Right atrium auricular region (tissue), 2 donors: Measurements from ENCODE around the gene RASGRP3. TPM values are rescaled to one million over a fixed set of nuclear protein-coding genes. Genes with fewer than 3 reads are reported as not detected.

ENCODE experiments used
- DNase-seq: peaks from one replicate; pipeline ENCODE4 v3.0.0-alpha.2; 2019; ENCODE audit warnings: low spot score
- H3K27ac ChIP-seq, 2 donors: fragments of 200-600 bp; sonication (generic); 1 replicate in 1 of 2; 2 replicates in 1 of 2; pipeline ENCODE4 v1.5.1; 2016 to 2019
- H3K27me3 ChIP-seq, 2 donors: fragments of 200-600 bp; sonication (generic); one replicate each; pipeline versions ENCODE4 v1.5.1 to v1.6.0; 2017 to 2019
- H3K36me3 ChIP-seq: fragments of 200-600 bp; sonication (generic); one replicate; pipeline ENCODE4 v1.5.1; 2016
- H3K4me1 ChIP-seq, 2 donors: fragments of 200-600 bp; sonication (generic); one replicate each; pipeline versions ENCODE4 v1.5.1 to v1.6.0; 2017 to 2019
- H3K4me3 ChIP-seq, 2 donors: fragments of 200-600 bp; sonication (generic); 1 replicate in 1 of 2; 2 replicates in 1 of 2; pipeline ENCODE4 v1.5.1; 2017 to 2019; ENCODE audit warnings: mild to moderate bottlenecking in 1 of 2, moderate library complexity in 1 of 2
- H3K9me3 ChIP-seq, 2 donors: fragments of 200-600 bp; sonication (generic); one replicate each; pipeline ENCODE4 v1.5.1; 2019
- CTCF ChIP-seq, 2 donors: fragments of 200-600 bp; sonication (generic); IDR thresholded peaks; one replicate each; pipeline ENCODE4 v1.5.1; 2019; ENCODE audit warnings: antibody characterized with exemption in 2 of 2
- total RNA-seq, 2 donors: library from RNA; depleted of rRNA; stranded (reverse); fragments of >200 nt; gene quantifications; one replicate each; pipeline ENCODE4 v1.1.0, GENCODE V29; 2016

RASGRP3 gene
- total RNA-seq, 2 donors from 2014 or later = 50.0 to 56.3 TPM

- Histone ChIP-seq H3K27me3 (no peaks in the 10 kb centered on the region), H3K27ac (no peak overlapping the region), H3K4me1 (peaks cover 0 to 13% of the 10 kb centered on the region in 2 donors), H3K9me3 (no peaks in the 10 kb centered on the region), H3K4me3 (no peak overlapping the region), H3K36me3 (no peaks in the 10 kb centered on the region)
- DNase-seq = no peak
- TF ChIP-seq CTCF (IDR thresholded peaks at IDR 0.05) = no peak
These were observed 125.9 kb downstream of the RASGRP3 start for GRCh38 chr2:33602201-33602830.

- Histone ChIP-seq H3K9me3 (no peaks in the 10 kb centered on the region), H3K27me3 (no peaks in the 10 kb centered on the region), H3K27ac (no peak overlapping the region), H3K4me1 (peaks cover 0 to 9% of the 10 kb centered on the region in 2 donors), H3K4me3 (no peak overlapping the region), H3K36me3 (no peaks in the 10 kb centered on the region)
- TF ChIP-seq CTCF (IDR thresholded peaks at IDR 0.05) = no peak
- DNase-seq = no peak
These were observed 127.0 kb downstream of the RASGRP3 start for GRCh38 chr2:33603416-33603815.

GRCh38 chr2:33605056-33605455 is 128.6 kb downstream of the RASGRP3 start:
- H3K27ac ChIP-seq = no peak overlapping the region
- no peak overlapping the region for H3K4me3 ChIP-seq
- H3K27me3 ChIP-seq = no peaks in the 10 kb centered on the region
- H3K36me3 ChIP-seq = no peaks in the 10 kb centered on the region
- DNase-seq = no peak
- no peak for TF ChIP-seq CTCF (IDR thresholded peaks at IDR 0.05)
- H3K9me3 ChIP-seq = no peaks in the 10 kb centered on the region
- H3K4me1 ChIP-seq = peaks cover 0 to 7% of the 10 kb centered on the region in 2 donors

- Histone ChIP-seq H3K4me1 (peaks cover 0 to 7% of the 10 kb centered on the region in 2 donors), H3K36me3 (no peaks in the 10 kb centered on the region), H3K27me3 (no peaks in the 10 kb centered on the region), H3K27ac (no peak overlapping the region), H3K9me3 (no peaks in the 10 kb centered on the region), H3K4me3 (no peak overlapping the region)
- no peak for TF ChIP-seq CTCF (IDR thresholded peaks at IDR 0.05)
- no peak for DNase-seq
These were observed 129.7 kb downstream of the RASGRP3 start for GRCh38 chr2:33606100-33606499.

GRCh38 chr2:33606622-33607021 is 130.2 kb downstream of the RASGRP3 start:
- Histone ChIP-seq H3K4me3 (no peak overlapping the region), H3K27me3 (no peaks in the 10 kb centered on the region)

More at GRCh38 chr2:33606622-33607021, 130.2 kb downstream of the RASGRP3 start:
- TF ChIP-seq CTCF (IDR thresholded peaks at IDR 0.05) = no peak
- Histone ChIP-seq H3K4me1 (peaks cover 0 to 7% of the 10 kb centered on the region in 2 donors), H3K36me3 (no peaks in the 10 kb centered on the region), H3K9me3 (no peaks in the 10 kb centered on the region), H3K27ac (no peak overlapping the region)
- no peak for DNase-seq
